GM19455 (cell line): ENCODE data around the gene ZC3H12C.

Experiments used
- ATAC-seq: cut with Tn5 transposase; IDR thresholded peaks from one replicate; pipeline ENCODE4 v1.9.1; 2021; ENCODE audit not compliant: unreplicated experiment

Gene ZC3H12C

GRCh38 chr11:110076371-110076965 is 16.7 kb upstream of the ZC3H12C start:
- ATAC-seq, result no peak

- peak; percentile 24 for ATAC-seq
These were observed 15.8 kb upstream of the ZC3H12C start for GRCh38 chr11:110077346-110077745.

GRCh38 chr11:110077831-110078325 is 15.3 kb upstream of the ZC3H12C start:
- peak; percentile 94 for ATAC-seq

DNA sequence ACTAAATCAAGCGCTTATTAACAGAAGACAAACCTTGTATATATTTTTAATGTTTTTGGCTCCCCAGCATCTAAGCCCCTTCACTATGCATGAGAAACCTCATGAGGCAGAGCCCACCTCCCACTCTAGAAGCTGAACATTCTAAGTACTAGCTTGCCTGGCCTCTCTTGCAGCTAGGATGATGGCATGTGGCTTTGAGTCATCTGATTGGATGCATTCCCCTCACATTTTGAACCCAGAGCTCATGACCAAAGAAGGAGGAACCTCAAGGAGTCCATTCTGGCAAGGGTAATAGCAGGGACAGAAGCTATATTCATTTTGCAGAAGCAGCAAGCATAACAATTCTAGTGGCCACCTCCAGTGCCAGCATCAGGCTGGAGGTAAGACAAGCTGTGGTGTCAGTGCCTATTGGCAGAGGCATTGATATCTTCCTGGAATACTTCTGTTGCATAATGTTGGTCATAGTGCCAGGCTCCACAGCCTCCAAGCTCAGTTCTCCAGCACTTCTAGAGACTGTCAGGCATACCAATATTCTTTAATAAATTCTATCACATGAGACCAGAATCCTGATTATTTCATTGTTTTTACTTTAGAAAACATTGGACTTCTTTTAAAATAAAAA is 14.2 kb upstream of the ZC3H12C start:
- ATAC-seq, result no peak

GRCh38 chr11:110079726-110080125 is 13.5 kb upstream of the ZC3H12C start:
- ATAC-seq, result no peak

DNA sequence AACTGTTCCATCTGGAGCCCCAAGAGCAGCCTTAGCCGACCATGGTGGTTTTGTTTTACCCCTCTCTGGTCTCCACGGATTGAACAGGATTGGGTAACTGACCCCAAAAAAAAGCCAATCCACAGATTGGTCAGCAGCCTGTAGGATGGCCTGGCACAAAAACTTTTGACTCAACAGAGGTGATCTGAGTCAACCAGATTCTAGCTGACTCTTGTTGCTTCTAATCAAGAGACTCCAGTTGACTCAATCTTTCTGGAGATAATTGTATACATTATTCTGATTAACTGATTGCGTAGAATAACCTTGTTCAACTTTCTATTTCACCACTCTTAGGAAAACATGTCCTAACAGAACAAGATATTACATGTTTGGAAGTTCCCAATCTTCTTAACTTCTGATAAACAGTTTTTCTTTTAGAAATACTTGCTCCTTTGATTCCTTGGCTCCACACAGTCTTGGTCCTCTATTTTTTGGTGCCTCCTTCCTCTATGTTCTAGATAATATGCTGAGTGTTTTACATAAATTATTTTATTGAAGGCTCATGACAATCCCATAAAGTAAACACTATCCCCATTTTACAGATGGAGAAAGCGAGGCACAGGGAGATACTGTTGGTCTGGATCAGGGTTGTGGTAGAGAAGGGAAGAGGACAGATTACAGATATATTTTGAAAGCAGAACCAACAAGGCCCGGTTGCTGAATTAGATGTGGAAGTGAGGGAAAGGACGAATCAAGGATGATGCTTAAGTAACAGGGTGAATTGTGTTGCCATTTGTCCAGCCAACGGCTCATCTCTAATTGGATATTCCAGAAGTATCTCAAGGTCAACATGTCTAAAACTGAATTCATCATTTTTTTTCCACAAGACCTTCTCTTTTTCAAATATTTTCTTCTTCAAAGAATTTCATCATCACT is 11.5 kb upstream of the ZC3H12C start:
- ATAC-seq, result no peak

DNA sequence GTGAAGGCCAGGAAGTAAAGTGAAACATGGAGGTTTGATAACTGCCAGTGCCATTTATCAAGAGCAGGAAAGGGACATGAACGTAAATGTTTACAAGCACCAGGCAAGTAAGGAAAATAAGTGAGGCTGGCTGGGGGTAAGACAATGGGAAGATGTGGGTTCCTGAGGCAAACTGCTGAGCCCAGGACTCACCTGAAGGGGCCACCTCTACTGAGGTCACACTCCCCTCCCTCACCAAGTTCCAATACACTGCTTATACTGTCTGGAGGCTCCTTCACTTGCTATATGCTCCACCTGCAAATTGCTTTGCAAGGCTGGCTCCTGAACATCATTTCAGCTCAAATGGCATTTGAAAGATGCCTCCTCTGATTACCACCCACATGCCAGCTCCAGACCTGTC is 10.3 kb upstream of the ZC3H12C start:
- ATAC-seq, result no peak

GRCh38 chr11:110085255-110085838 is 7.8 kb upstream of the ZC3H12C start:
- ATAC-seq, result no peak

DNA sequence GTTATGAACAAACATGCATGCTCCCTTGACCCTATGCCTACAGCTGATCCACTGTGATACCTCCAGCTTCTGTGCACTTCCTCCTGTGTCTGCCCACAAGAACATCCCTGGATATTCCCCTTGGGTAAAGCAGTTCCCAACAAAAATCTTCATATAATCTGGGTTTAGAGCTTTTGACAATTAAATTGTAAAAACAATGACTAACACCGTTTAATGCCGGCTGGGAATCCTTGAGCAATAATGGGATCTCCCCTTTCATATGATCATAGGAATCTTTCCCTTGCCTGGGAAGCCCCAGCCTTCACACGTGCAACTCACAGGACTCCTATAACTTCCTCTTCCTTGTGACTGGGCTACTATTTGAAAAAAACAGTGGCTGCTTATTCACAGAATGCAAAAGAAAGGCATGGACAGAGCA is 6.3 kb upstream of the ZC3H12C start:
- ATAC-seq, result no peak

GRCh38 chr11:110087812-110088534 is 5.2 kb upstream of the ZC3H12C start:
- ATAC-seq, result no peak

GRCh38 chr11:110088535-110089344 is 4.5 kb upstream of the ZC3H12C start:
- no peak for ATAC-seq

DNA sequence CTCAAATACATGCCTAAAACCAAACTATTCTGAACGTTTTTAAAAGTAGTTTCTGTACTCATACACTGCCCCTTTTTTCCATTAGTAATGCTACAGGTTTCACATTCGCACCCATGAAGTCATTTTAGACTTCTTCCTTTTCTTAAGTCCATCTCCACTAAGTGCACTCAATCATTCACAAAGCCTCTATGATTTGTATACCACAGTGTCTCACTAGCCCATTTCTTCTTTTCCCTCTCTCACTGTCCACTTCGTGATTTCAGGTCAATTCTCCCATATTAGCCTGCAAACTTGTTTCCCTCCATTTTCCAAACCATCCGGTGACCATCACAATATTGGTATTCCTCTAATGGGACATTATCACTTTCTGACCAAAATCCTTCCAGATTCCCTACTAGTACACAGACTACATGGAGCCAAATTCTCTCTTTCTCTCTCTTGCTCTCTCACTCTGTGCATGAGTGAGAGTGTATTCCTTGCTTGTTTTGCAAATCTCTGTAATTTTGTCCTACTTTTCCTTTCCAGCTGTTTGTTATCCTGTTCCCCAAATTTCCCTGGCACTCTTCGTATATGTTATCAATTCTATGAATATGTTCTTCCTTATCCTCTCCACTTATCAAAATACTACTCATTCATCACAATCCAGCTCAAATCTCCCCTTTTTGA is 3.4 kb upstream of the ZC3H12C start:
- ATAC-seq, result no peak

DNA sequence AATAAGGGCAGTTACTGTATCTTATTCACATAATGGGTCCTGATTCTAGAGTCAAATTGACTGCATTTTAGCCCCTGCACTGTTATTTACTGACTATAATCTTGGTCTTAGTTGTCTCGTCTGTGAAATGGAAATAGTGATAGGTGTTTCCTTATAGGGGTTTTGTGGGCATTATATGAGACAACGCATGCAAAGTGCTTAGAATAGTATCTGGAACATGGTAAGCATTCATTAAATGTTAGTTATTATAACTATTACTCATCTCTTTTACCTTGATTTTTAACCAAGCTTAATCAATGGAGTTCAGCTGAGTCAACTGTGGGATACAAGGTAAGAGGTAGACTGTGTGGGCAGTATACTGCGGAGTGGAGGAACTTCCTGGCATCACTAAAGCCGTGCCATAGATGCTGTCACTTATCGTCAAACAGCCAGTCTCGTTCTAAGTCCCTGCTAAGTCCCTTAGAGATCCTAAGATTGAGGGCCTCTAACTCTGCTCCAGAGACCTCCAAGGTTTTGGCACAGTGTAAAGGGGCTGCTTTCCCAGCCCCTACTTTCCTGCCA is 2.6 kb upstream of the ZC3H12C start:
- no peak for ATAC-seq

DNA sequence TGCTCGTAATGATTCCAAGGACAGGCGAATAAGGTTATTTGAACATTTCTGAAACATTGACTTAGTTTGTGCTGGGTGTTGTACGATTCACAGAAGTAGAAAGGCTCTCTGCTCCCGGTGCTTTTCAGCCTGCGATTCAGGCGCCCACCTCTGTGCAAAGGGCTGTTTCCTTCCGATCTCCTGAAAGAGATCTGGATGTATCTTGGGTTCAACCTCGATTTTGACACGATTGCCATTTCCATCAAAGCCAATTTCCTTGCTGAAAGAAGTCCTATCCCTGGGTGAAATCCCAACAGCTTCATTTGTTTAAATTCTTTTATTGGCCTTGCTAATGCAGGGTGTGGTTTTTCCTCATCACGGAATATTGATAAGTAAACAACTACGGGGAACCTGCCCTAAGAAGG is 1.1 kb upstream of the ZC3H12C start:
- ATAC-seq, result no peak

GRCh38 chr11:110093407-110094297 is 460 bp downstream of the ZC3H12C start:
- peak; percentile 30 for ATAC-seq

DNA sequence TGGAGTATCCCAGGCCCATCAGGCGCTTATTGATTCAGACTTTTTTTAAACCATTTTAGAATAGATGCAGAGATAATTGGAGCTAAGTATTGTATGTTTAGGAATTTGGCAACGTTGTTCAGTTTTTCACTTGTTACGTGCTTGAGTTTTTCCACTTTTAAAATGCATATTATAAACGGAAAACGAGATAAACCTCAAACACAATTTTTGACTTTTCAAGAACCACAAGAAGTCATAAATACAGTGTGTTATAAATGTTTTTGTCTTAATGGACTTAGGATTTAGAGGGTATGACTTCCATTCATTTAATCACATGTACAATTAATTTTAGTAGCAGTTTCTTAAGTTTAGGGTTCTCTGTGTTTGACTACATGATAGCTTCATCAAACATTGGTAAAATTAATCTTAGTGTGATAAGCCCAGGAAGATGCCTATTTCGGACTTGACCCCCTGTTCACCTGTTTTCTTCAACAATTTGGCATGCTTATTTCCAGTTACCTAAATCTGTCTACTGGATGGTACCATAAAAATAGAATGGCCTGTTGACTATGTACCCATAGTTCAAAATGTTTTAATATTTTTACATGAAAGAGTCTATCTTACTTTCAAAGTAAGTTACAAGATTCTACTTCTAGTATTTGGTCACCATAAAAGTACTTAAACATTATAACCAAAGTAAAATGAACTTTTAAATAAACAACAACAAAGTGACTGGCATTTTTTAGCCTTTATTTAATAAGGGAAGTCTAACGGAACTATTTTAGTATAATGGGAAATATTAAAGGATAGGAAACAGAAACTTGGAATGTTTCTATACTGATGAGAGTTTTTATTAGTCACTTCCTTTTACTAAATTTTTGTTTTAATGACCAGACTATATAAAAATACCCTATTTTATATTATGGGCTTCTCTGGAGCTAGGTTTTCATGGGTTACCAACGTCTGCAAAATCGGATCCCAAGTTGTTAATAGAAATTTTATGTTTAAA is 1.4 kb downstream of the ZC3H12C start:
- no peak for ATAC-seq

DNA sequence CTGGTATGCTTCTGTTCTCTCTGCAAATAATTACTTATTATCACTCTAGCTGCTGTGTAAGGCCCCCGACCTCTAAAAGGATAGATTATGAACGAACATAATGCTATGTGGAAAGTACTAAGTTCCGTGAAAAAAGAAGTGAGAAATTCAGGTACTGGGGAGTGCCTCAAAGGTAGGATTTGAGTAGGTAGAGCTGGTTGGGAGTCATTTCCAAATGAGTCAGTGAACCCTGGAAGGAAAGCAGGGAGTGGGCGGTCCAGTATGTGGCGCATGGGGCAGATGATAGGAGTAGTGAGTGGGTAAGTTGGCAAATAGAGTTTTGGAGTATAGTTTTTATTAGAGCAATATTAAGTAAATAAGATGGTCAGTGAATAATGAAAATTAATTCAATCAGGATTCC is 2.4 kb downstream of the ZC3H12C start:
- no peak for ATAC-seq
